Calu3 (cell line): ENCODE data around the gene AP3B2. TPM values are rescaled to one million over a fixed set of nuclear protein-coding genes. Genes with fewer than 3 reads are reported as not detected.

ENCODE experiments used
- BruUV-seq: library from RNA; stranded (reverse); fragments of 400-500 nt; replicated peaks from 2 replicates; lab custom pipeline; 2021; lab: Mats Ljungman, UMichigan
- CTCF ChIA-PET: fragments of 300-600 bp; sonication (Branson Sonifier 250); formaldehyde crosslinking; loops from one replicate; lab custom pipeline; 2022; ENCODE audit warnings: antibody characterized with exemption; lab: Charles Lee
- DNase-seq: peaks from one replicate; pipeline ENCODE4 v3.0.0; 2022
- H3K27ac Mint-ChIP-seq: one replicate; pipeline ENCODE4 v1.8.0; 2022; ENCODE audit warnings: mixed read lengths; ENCODE audit not compliant: unreplicated experiment
- H3K27me3 Mint-ChIP-seq: one replicate; pipeline ENCODE4 v1.8.0; 2022; ENCODE audit warnings: mixed read lengths; ENCODE audit not compliant: unreplicated experiment
- H3K36me3 Mint-ChIP-seq: one replicate; pipeline ENCODE4 v1.8.0; 2022; ENCODE audit warnings: mild to moderate bottlenecking, moderate library complexity, mixed read lengths; ENCODE audit not compliant: insufficient read depth, unreplicated experiment
- H3K4me1 Mint-ChIP-seq: one replicate; pipeline ENCODE4 v1.8.0; 2022; ENCODE audit warnings: mild to moderate bottlenecking, low read depth, mixed read lengths; ENCODE audit not compliant: unreplicated experiment
- H3K4me3 Mint-ChIP-seq: one replicate; pipeline ENCODE4 v1.8.0; 2022; ENCODE audit warnings: mild to moderate bottlenecking, low read depth, moderate library complexity, mixed read lengths; ENCODE audit not compliant: unreplicated experiment
- H3K9me3 Mint-ChIP-seq: one replicate; pipeline ENCODE4 v1.8.0; 2022; ENCODE audit warnings: low read depth, mixed read lengths; ENCODE audit not compliant: unreplicated experiment
- intact Hi-C: fragments of 100-400 bp; cut with micrococcal nuclease; formaldehyde crosslinking; loops from one replicate; pipeline ENCODE4 v1.10.0; 2022; ENCODE audit not compliant: unreplicated experiment
- total RNA-seq: library from RNA; stranded (reverse); gene quantifications from 2 replicates; pipeline ENCODE4 v1.2.3, GENCODE V29; 2022
- TF ChIP-seq, protein P1 (sequence below): fragments of 200-600 bp; IDR thresholded peaks from one replicate; pipeline ENCODE4 v1.8.0; 2022; ENCODE audit warnings: antibody characterized with exemption; ENCODE audit not compliant: unreplicated experiment

The AP3B2 gene
- total RNA-seq, 1 experiment from 2014 or later = 24.7 TPM

DNA sequence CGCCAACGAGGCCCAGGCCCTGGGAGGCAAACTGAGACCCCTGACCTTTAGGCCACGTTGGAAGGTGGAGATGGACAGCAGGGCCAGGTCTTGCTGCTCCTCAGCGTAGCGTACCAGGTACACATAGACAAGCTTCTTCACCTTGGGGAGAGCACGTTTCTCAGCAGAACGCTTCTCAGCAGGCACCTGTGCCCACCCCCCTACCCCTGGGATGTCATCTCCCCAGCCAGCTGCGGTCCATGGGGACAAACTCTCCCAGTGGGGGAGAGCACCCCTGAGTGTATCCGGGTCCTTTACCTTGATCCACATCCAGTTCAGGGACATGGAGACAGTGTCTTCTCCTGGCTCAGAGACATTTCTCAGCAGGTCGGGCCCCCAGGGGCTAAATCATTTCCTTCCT is 21.0 kb downstream of the AP3B2 start:
- CTCF ChIA-PET = no interaction called here
- no peak for DNase-seq
- Mint-ChIP-seq H3K36me3 (no peaks in the 10 kb centered on the region), H3K9me3 (no peaks in the 10 kb centered on the region), H3K27ac (no peak overlapping the region), H3K4me3 (no peak overlapping the region), H3K4me1 (no peaks in the 10 kb centered on the region), H3K27me3 (no peaks in the 10 kb centered on the region)
- TF ChIP-seq, protein P1, sequence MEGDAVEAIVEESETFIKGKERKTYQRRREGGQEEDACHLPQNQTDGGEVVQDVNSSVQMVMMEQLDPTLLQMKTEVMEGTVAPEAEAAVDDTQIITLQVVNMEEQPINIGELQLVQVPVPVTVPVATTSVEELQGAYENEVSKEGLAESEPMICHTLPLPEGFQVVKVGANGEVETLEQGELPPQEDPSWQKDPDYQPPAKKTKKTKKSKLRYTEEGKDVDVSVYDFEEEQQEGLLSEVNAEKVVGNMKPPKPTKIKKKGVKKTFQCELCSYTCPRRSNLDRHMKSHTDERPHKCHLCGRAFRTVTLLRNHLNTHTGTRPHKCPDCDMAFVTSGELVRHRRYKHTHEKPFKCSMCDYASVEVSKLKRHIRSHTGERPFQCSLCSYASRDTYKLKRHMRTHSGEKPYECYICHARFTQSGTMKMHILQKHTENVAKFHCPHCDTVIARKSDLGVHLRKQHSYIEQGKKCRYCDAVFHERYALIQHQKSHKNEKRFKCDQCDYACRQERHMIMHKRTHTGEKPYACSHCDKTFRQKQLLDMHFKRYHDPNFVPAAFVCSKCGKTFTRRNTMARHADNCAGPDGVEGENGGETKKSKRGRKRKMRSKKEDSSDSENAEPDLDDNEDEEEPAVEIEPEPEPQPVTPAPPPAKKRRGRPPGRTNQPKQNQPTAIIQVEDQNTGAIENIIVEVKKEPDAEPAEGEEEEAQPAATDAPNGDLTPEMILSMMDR = no peak
- intact Hi-C loops = no loop called here
- BruUV-seq = no TSS peak

GRCh38 chr15:82681371-82681770 is 28.3 kb downstream of the AP3B2 start:
- no peak for DNase-seq
- Mint-ChIP-seq H3K4me3 (peak overlapping the region; percentile 74), H3K27me3 (no peaks in the 10 kb centered on the region), H3K9me3 (no peaks in the 10 kb centered on the region), H3K36me3 (peaks cover 19% of the 10 kb centered on the region), H3K27ac (peak overlapping the region; percentile 22), H3K4me1 (no peaks in the 10 kb centered on the region)
- intact Hi-C loops = no loop called here
- TF ChIP-seq, protein P1 = no peak
- CTCF ChIA-PET = interaction anchor here (1.1 kb wide), 1 partner anchor 70 kb away, joined by 4 read pairs; no protein-coding TSS in a partner anchor
- no TSS peak for BruUV-seq

- BruUV-seq = TSS peak; percentile 90
- Mint-ChIP-seq H3K9me3 (no peaks in the 10 kb centered on the region), H3K4me3 (peak overlapping the region; percentile 74), H3K36me3 (peaks cover 19% of the 10 kb centered on the region), H3K27ac (peak overlapping the region; percentile 22), H3K27me3 (no peaks in the 10 kb centered on the region), H3K4me1 (no peaks in the 10 kb centered on the region)
- CTCF ChIA-PET = interaction anchor here (1.1 kb wide), 1 partner anchor 70 kb away, joined by 4 read pairs; no protein-coding TSS in a partner anchor
- intact Hi-C loops = no loop called here
- DNase-seq = peak; percentile 88
- TF ChIP-seq, protein P1 = no peak
Observed at GRCh38 chr15:82680200-82681102, 29.2 kb downstream of the AP3B2 start.

DNA sequence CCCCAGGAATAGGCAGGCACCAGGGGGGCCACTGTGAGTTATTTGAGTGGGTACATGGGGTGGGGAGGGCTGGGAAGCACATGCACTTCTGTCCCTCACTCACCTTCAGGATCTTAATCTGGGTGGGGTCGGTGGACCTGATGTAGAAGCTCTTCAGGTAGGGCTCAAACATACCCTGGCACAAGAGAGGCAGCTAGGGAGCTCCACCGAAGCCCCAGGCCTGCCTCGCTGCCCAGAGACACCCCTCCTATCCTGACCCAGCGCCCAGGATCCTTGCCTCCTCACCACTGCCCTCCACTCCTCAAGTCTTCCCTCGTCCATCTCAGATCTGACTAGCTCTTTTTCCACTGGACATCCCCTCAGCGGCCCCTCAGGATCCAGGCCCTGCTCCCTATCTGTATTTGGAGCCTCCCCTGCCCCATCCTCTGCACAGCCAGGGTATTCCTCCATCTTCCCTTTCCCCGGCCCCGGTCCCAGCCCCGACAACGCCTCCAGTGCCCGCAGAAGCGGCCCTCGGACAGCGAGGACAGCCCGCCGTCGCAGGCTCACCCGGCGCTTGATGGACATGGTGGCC is 30.0 kb downstream of the AP3B2 start:
- H3K9me3 Mint-ChIP-seq = no peaks in the 10 kb centered on the region
- H3K27me3 Mint-ChIP-seq = no peaks in the 10 kb centered on the region
- TF ChIP-seq, protein P1 = no peak
- peak overlapping the region; percentile 74 for H3K4me3 Mint-ChIP-seq
- CTCF ChIA-PET = no interaction called here
- intact Hi-C loops = no loop called here
- DNase-seq = no peak
- peaks cover 19% of the 10 kb centered on the region for H3K36me3 Mint-ChIP-seq
- H3K27ac Mint-ChIP-seq = peak overlapping the region; percentile 22
- H3K4me1 Mint-ChIP-seq = no peaks in the 10 kb centered on the region
- BruUV-seq = no TSS peak
